Measurements from ENCODE around the gene RPL9.

DNA sequence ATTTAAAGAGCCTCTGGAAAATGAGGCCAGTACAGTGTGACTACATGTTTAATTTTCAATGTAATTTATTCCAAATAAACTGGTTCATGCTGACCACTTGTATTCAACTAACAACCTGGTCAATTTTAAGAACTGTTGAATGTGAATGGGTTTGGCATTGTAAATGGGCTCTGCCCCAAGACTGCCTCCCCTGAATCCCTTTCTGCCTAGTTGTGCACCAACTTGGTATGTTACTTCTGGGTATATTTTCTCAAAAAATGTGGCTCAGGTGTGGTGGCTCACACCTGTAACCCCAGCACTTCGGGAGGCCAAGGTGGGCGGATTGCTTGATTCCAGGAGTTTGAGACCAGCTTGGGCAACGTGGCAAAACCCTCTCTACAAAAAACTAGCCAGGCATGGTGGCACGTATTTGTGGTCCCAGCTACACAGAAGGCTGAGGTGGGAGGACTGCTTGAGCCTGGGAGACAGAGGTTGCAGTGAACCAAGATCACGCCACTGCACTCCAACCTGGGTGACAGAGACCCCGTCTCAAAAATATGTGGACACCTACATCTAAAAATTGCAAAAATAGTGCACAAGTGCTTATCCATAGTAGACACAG lies 7.2 kb downstream of the RPL9 start:
- TF ChIP-seq, protein P1, sequence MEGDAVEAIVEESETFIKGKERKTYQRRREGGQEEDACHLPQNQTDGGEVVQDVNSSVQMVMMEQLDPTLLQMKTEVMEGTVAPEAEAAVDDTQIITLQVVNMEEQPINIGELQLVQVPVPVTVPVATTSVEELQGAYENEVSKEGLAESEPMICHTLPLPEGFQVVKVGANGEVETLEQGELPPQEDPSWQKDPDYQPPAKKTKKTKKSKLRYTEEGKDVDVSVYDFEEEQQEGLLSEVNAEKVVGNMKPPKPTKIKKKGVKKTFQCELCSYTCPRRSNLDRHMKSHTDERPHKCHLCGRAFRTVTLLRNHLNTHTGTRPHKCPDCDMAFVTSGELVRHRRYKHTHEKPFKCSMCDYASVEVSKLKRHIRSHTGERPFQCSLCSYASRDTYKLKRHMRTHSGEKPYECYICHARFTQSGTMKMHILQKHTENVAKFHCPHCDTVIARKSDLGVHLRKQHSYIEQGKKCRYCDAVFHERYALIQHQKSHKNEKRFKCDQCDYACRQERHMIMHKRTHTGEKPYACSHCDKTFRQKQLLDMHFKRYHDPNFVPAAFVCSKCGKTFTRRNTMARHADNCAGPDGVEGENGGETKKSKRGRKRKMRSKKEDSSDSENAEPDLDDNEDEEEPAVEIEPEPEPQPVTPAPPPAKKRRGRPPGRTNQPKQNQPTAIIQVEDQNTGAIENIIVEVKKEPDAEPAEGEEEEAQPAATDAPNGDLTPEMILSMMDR (IDR thresholded peaks at IDR 0.05), result no peak
- TF ChIP-seq POLR2A (IDR thresholded peaks at IDR 0.05), result no peak
